Subcutaneous abdominal adipose tissue (tissue), 5 donors: ENCODE results near the gene GAS7.

Experiments
- H3K27ac ChIP-seq: one replicate; pipeline ENCODE4 v1.7.0; 2013; ENCODE audit warnings: low read depth, mild to moderate bottlenecking, inconsistent platforms, low read length, moderate library complexity
- H3K27me3 ChIP-seq, 5 donors: one replicate each; pipeline ENCODE4 v1.7.0; 2013; ENCODE audit warnings: low read length in 5 of 5, inconsistent platforms in 1 of 5; ENCODE audit not compliant: control insufficient read depth in 5 of 5, insufficient read depth in 4 of 5
- H3K36me3 ChIP-seq, 5 donors: one replicate each; pipeline ENCODE4 v1.7.0; 2013; ENCODE audit warnings: low read length in 5 of 5; ENCODE audit not compliant: control insufficient read depth in 5 of 5, insufficient read depth in 5 of 5
- H3K4me1 ChIP-seq, 5 donors: one replicate each; pipeline ENCODE4 v1.7.0; 2013; ENCODE audit warnings: low read length in 5 of 5, mild to moderate bottlenecking in 3 of 5, moderate library complexity in 1 of 5; ENCODE audit not compliant: control insufficient read depth in 5 of 5, insufficient read depth in 5 of 5
- H3K4me3 ChIP-seq, 5 donors: one replicate each; pipeline ENCODE4 v1.7.0; 2013; ENCODE audit warnings: low read length in 5 of 5, low read depth in 1 of 5
- H3K9ac ChIP-seq, 5 donors: one replicate each; pipeline ENCODE4 v1.7.0; 2013; ENCODE audit warnings: low read length in 5 of 5, mild to moderate bottlenecking in 4 of 5, moderate library complexity in 3 of 5
- H3K9me3 ChIP-seq, 5 donors: one replicate each; pipeline ENCODE4 v1.7.0; 2013; ENCODE audit warnings: low read length in 5 of 5; ENCODE audit not compliant: control insufficient read depth in 5 of 5
- donor health status: healthy.
- donor health status: healthy.
- donor health status: healthy.
- donor health status: healthy.
- donor health status: healthy.

GAS7 gene

GRCh38 chr17:9900784-9901183, 297.6 kb downstream of the GAS7 start:
- no peak overlapping the region for H3K9ac ChIP-seq
- H3K36me3 ChIP-seq: no peaks in the 10 kb centered on the region
- H3K27me3 ChIP-seq: no peaks in the 10 kb centered on the region
- H3K27ac ChIP-seq: peak overlapping the region; percentile 48
- H3K9me3 ChIP-seq: no peaks in the 10 kb centered on the region
- H3K4me3 ChIP-seq: no peak overlapping the region
- peaks cover 5 to 42% (median 30%) of the 10 kb centered on the region in 5 donors for H3K4me1 ChIP-seq

- Histone ChIP-seq H3K4me1 (peaks cover 5 to 45% (median 31%) of the 10 kb centered on the region in 5 donors), H3K9ac (no peak overlapping the region), H3K27ac (peak overlapping the region; percentile 38), H3K9me3 (no peaks in the 10 kb centered on the region), H3K27me3 (no peaks in the 10 kb centered on the region), H3K4me3 (peak overlapping the region in 1 of 5 donors; percentile 12), H3K36me3 (no peaks in the 10 kb centered on the region)
Observed at GRCh38 chr17:9900044-9900594, 298.3 kb downstream of the GAS7 start.

- Histone ChIP-seq H3K27me3 (no peaks in the 10 kb centered on the region), H3K9ac (no peak overlapping the region), H3K9me3 (peaks cover 0 to 4% (median 0%) of the 10 kb centered on the region in 5 donors), H3K27ac (peak overlapping the region; percentile 38), H3K4me1 (peaks cover 5 to 45% (median 31%) of the 10 kb centered on the region in 5 donors), H3K4me3 (no peak overlapping the region), H3K36me3 (no peaks in the 10 kb centered on the region)
Observed at GRCh38 chr17:9899280-9900043, 298.9 kb downstream of the GAS7 start.

GRCh38 chr17:9898812-9899211, 299.6 kb downstream of the GAS7 start:
- no peak overlapping the region for H3K4me3 ChIP-seq
- peaks cover 0 to 5% (median 0%) of the 10 kb centered on the region in 5 donors for H3K9me3 ChIP-seq
- no peaks in the 10 kb centered on the region for H3K36me3 ChIP-seq
- H3K27me3 ChIP-seq: no peaks in the 10 kb centered on the region
- H3K4me1 ChIP-seq: peaks cover 5 to 45% (median 31%) of the 10 kb centered on the region in 5 donors
- H3K27ac ChIP-seq: no peak overlapping the region
- H3K9ac ChIP-seq: no peak overlapping the region

GRCh38 chr17:9897372-9897968, 300.9 kb downstream of the GAS7 start:
- Histone ChIP-seq H3K9ac (no peak overlapping the region), H3K9me3 (peaks cover 0 to 5% (median 0%) of the 10 kb centered on the region in 5 donors), H3K36me3 (no peaks in the 10 kb centered on the region), H3K27me3 (no peaks in the 10 kb centered on the region), H3K4me1 (peaks cover 5 to 45% (median 31%) of the 10 kb centered on the region in 5 donors), H3K4me3 (no peak overlapping the region), H3K27ac (no peak overlapping the region)

- Histone ChIP-seq H3K9ac (no peak overlapping the region), H3K27me3 (no peaks in the 10 kb centered on the region), H3K27ac (no peak overlapping the region)
Observed at GRCh38 chr17:9895923-9896322, 302.5 kb downstream of the GAS7 start.

GRCh38 chr17:9894231-9894630, 304.2 kb downstream of the GAS7 start:
- Histone ChIP-seq H3K9ac (no peak overlapping the region), H3K27me3 (no peaks in the 10 kb centered on the region), H3K27ac (no peak overlapping the region), H3K9me3 (peaks cover 0 to 5% (median 0%) of the 10 kb centered on the region in 5 donors), H3K4me1 (peaks cover 2 to 24% (median 12%) of the 10 kb centered on the region in 5 donors), H3K36me3 (no peaks in the 10 kb centered on the region), H3K4me3 (no peak overlapping the region)

More at GRCh38 chr17:9895923-9896322, 302.5 kb downstream of the GAS7 start:
- Histone ChIP-seq H3K4me1 (peaks cover 5 to 30% (median 23%) of the 10 kb centered on the region in 5 donors), H3K36me3 (no peaks in the 10 kb centered on the region), H3K4me3 (no peak overlapping the region), H3K9me3 (peaks cover 0 to 5% (median 0%) of the 10 kb centered on the region in 5 donors)

GRCh38 chr17:9893411-9894012, 304.9 kb downstream of the GAS7 start:
- no peak overlapping the region for H3K4me3 ChIP-seq
- H3K9ac ChIP-seq: no peak overlapping the region
- H3K36me3 ChIP-seq: no peaks in the 10 kb centered on the region
- peaks cover 2 to 18% (median 8%) of the 10 kb centered on the region in 5 donors for H3K4me1 ChIP-seq
- peaks cover 0 to 5% (median 0%) of the 10 kb centered on the region in 5 donors for H3K9me3 ChIP-seq
- no peak overlapping the region for H3K27ac ChIP-seq
- no peaks in the 10 kb centered on the region for H3K27me3 ChIP-seq

GRCh38 chr17:9890124-9890523, 308.3 kb downstream of the GAS7 start:
- Histone ChIP-seq H3K4me3 (peak overlapping the region in 1 of 5 donors; percentile 23), H3K9me3 (peaks cover 0 to 5% (median 0%) of the 10 kb centered on the region in 5 donors)

More at GRCh38 chr17:9890124-9890523, 308.3 kb downstream of the GAS7 start:
- H3K36me3 ChIP-seq: no peaks in the 10 kb centered on the region
- no peak overlapping the region for H3K9ac ChIP-seq
- H3K4me1 ChIP-seq: peaks cover 2 to 23% (median 11%) of the 10 kb centered on the region in 5 donors
- no peaks in the 10 kb centered on the region for H3K27me3 ChIP-seq
- no peak overlapping the region for H3K27ac ChIP-seq
